ENCODE results near the gene ARL11. TPM values are rescaled to one million over a fixed set of nuclear protein-coding genes. Genes with fewer than 3 reads are reported as not detected.
"Not testable (repeated sequence)": the region's sequence is repeated elsewhere in the genome, so short reads cannot be mapped to it uniquely, and the experiment has no call there.

ARL11 gene
- total RNA-seq, 1 experiment from 2014 or later, result not detected

- not testable (repeated sequence) for DNase-seq (ENCODE audit: low spot score)
Measured at GRCh38 chr13:49612042-49612441, 16.3 kb upstream of the ARL11 start.

- DNase-seq (ENCODE audit: low spot score), result no peak
Measured at GRCh38 chr13:49615836-49616675, 12.3 kb upstream of the ARL11 start.

GRCh38 chr13:49616676-49617065 lies 11.6 kb upstream of the ARL11 start:
- DNase-seq (ENCODE audit: low spot score), result no peak

- DNase-seq (ENCODE audit: low spot score), result no peak
Measured at GRCh38 chr13:49620170-49620621, 8.1 kb upstream of the ARL11 start.

GRCh38 chr13:49622174-49622946 lies 5.9 kb upstream of the ARL11 start:
- no peak for DNase-seq (ENCODE audit: low spot score)

GRCh38 chr13:49624229-49624628 lies 4.1 kb upstream of the ARL11 start:
- no peak for DNase-seq (ENCODE audit: low spot score)

GRCh38 chr13:49625392-49626079 lies 2.8 kb upstream of the ARL11 start:
- no peak for DNase-seq (ENCODE audit: low spot score)

- no peak for DNase-seq (ENCODE audit: low spot score)
Measured at GRCh38 chr13:49629196-49629938, 1.1 kb downstream of the ARL11 start.

GRCh38 chr13:49629947-49630346 lies 1.6 kb downstream of the ARL11 start:
- no peak for DNase-seq (ENCODE audit: low spot score)

GRCh38 chr13:49630580-49630979 lies 2.3 kb downstream of the ARL11 start:
- no peak for DNase-seq (ENCODE audit: low spot score)

GRCh38 chr13:49632156-49632555 lies 3.8 kb downstream of the ARL11 start:
- no peak for DNase-seq (ENCODE audit: low spot score)

GRCh38 chr13:49633710-49634109 lies 5.4 kb downstream of the ARL11 start:
- no peak for DNase-seq (ENCODE audit: low spot score)

- DNase-seq (ENCODE audit: low spot score), result no peak
Measured at GRCh38 chr13:49635599-49636433, 7.5 kb downstream of the ARL11 start.

GRCh38 chr13:49636705-49637104 lies 8.4 kb downstream of the ARL11 start:
- no peak for DNase-seq (ENCODE audit: low spot score)

GRCh38 chr13:49638030-49638743 lies 9.9 kb downstream of the ARL11 start:
- DNase-seq (ENCODE audit: low spot score), result no peak

- DNase-seq (ENCODE audit: low spot score), result no peak
Measured at GRCh38 chr13:49638744-49639072, 10.4 kb downstream of the ARL11 start.

GRCh38 chr13:49641801-49642291 lies 13.5 kb downstream of the ARL11 start:
- DNase-seq (ENCODE audit: low spot score), result peak; percentile 61

GRCh38 chr13:49643035-49643646 lies 14.8 kb downstream of the ARL11 start:
- no peak for DNase-seq (ENCODE audit: low spot score)

GRCh38 chr13:49645451-49645850 lies 17.1 kb downstream of the ARL11 start:
- no peak for DNase-seq (ENCODE audit: low spot score)

- no peak for DNase-seq (ENCODE audit: low spot score)
Measured at GRCh38 chr13:49646688-49647087, 18.4 kb downstream of the ARL11 start.

Measured in A172 (cell line).